Ishikawa (cell line): ENCODE results near the gene SLC12A3.

Experiments
- CREB1 ChIP-seq: IDR thresholded peaks from 2 replicates; pipeline ENCODE4 v1.6.1; 2012; ENCODE audit warnings: low read depth
- FOXM1 ChIP-seq: IDR thresholded peaks from 2 replicates; pipeline ENCODE4 v1.6.1; 2012; ENCODE audit warnings: low read depth, borderline replicate concordance
- RAD21 ChIP-seq: IDR thresholded peaks from 2 replicates; pipeline ENCODE4 v1.6.1; 2012; ENCODE audit warnings: low read depth
- TEAD4 ChIP-seq: IDR thresholded peaks from 2 replicates; pipeline ENCODE4 v1.6.1; 2012
- TF ChIP-seq, protein P1 (sequence below): IDR thresholded peaks from 2 replicates; pipeline ENCODE4 v1.6.1; 2012; ENCODE audit warnings: low read depth, mild to moderate bottlenecking
- TF ChIP-seq, protein P2 (sequence below): IDR thresholded peaks from 2 replicates; pipeline ENCODE4 v1.6.1; 2012

GRCh38 chr16:56941092-56941491, 76.1 kb downstream of the SLC12A3 start:
- TF ChIP-seq RAD21, result no peak
- no peak for TF ChIP-seq FOXM1
- TF ChIP-seq TEAD4, result no peak
- TF ChIP-seq, protein P1, sequence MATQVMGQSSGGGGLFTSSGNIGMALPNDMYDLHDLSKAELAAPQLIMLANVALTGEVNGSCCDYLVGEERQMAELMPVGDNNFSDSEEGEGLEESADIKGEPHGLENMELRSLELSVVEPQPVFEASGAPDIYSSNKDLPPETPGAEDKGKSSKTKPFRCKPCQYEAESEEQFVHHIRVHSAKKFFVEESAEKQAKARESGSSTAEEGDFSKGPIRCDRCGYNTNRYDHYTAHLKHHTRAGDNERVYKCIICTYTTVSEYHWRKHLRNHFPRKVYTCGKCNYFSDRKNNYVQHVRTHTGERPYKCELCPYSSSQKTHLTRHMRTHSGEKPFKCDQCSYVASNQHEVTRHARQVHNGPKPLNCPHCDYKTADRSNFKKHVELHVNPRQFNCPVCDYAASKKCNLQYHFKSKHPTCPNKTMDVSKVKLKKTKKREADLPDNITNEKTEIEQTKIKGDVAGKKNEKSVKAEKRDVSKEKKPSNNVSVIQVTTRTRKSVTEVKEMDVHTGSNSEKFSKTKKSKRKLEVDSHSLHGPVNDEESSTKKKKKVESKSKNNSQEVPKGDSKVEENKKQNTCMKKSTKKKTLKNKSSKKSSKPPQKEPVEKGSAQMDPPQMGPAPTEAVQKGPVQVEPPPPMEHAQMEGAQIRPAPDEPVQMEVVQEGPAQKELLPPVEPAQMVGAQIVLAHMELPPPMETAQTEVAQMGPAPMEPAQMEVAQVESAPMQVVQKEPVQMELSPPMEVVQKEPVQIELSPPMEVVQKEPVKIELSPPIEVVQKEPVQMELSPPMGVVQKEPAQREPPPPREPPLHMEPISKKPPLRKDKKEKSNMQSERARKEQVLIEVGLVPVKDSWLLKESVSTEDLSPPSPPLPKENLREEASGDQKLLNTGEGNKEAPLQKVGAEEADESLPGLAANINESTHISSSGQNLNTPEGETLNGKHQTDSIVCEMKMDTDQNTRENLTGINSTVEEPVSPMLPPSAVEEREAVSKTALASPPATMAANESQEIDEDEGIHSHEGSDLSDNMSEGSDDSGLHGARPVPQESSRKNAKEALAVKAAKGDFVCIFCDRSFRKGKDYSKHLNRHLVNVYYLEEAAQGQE, result no peak
- TF ChIP-seq, protein P2, sequence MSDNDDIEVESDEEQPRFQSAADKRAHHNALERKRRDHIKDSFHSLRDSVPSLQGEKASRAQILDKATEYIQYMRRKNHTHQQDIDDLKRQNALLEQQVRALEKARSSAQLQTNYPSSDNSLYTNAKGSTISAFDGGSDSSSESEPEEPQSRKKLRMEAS, result no peak
- no peak for TF ChIP-seq CREB1
